Medulla oblongata (tissue), 1 donor: ENCODE measurements around the gene KCNN1.
"Not testable (repeated sequence)": the region's sequence is repeated elsewhere in the genome, so short reads cannot be mapped to it uniquely, and the experiment has no call there.

ENCODE experiments used
- DNase-seq: peaks from one replicate; pipeline ENCODE4 v3.0.0-alpha.2; 2015; ENCODE audit errors: extremely low spot score

Gene KCNN1

GRCh38 chr19:17966550-17967256 is at the start of gene KCNN1:
TSS of gene KCNN1 (plus strand) at chr19:17967107. CDS start at chr19:17973889, 6,782 bp downstream.
- no peak for DNase-seq

- DNase-seq: not testable (repeated sequence)
Measured at GRCh38 chr19:17918151-17918550, 48.8 kb upstream of the KCNN1 start.

GRCh38 chr19:17919122-17919521 is 47.8 kb upstream of the KCNN1 start:
- not testable (repeated sequence) for DNase-seq

- no peak for DNase-seq
Measured at GRCh38 chr19:17920527-17920926, 46.4 kb upstream of the KCNN1 start.

- DNase-seq: no peak
Measured at GRCh38 chr19:17922138-17922537, 44.8 kb upstream of the KCNN1 start.

GRCh38 chr19:17926044-17926443 is 40.9 kb upstream of the KCNN1 start:
- no peak for DNase-seq

- DNase-seq: no peak
Measured at GRCh38 chr19:17929056-17929455, 37.9 kb upstream of the KCNN1 start.

- DNase-seq: no peak
Measured at GRCh38 chr19:17931532-17932191, 35.2 kb upstream of the KCNN1 start.

GRCh38 chr19:17932485-17933338 is 34.2 kb upstream of the KCNN1 start, which contains the start of gene CCDC124:
TSS of gene CCDC124 (plus strand) at chr19:17933015. CDS start at chr19:17936421, 3,406 bp downstream.
- DNase-seq: peak; percentile 90

- no peak for DNase-seq
Measured at GRCh38 chr19:17933414-17934129, 33.3 kb upstream of the KCNN1 start.

GRCh38 chr19:17936379-17936778 is 30.5 kb upstream of the KCNN1 start:
- no peak for DNase-seq

GRCh38 chr19:17937371-17937900 is 29.5 kb upstream of the KCNN1 start:
- DNase-seq: no peak

- peak; percentile 81 for DNase-seq
Measured at GRCh38 chr19:17938092-17938845, 28.6 kb upstream of the KCNN1 start.

- DNase-seq: no peak
Measured at GRCh38 chr19:17942181-17942580, 24.7 kb upstream of the KCNN1 start.

- DNase-seq: no peak
Measured at GRCh38 chr19:17942582-17943273, 24.2 kb upstream of the KCNN1 start.

- no peak for DNase-seq
Measured at GRCh38 chr19:17943274-17944221, 23.4 kb upstream of the KCNN1 start.

- no peak for DNase-seq
Measured at GRCh38 chr19:17944301-17944700, 22.6 kb upstream of the KCNN1 start.

GRCh38 chr19:17946965-17947784 is 19.7 kb upstream of the KCNN1 start:
- DNase-seq: no peak
